ENCODE results near the gene TMEM171.

DNA sequence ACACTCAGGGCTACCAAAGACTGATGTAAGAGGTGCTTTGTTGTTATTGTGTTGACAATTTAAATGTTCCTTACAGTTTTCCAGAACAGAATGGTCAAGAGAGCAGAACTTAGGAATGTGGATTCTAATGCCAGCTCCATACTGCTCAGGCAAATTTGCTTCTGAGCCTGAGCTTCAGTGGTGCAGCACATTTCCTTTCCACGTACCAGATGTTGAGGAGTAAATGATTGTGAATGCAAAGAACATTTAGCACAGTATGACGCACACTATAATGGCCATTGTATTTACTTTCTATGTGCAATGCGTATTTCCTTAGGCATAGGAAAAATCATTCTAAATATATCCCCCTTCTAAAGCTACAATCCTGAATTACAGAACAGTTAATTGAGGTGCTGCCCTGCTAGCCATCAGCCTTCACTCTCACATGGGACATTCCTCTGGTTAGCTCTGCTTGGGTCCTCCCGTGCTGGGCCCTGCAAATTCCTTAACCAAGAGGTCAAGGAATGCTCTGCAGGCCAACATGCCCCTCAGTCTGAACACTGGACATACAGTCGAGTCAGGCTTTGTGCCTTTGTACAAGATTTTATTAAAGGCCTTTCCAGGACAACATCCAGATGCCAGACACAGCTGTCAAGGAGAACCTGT, 31.5 kb downstream of the TMEM171 start:
- no peak for TF ChIP-seq CTCF (IDR thresholded peaks at IDR 0.05; ENCODE audit: borderline replicate concordance, extremely low read depth, low read length, poor library complexity, severe bottlenecking)
- no peak for TF ChIP-seq EZH2 (IDR thresholded peaks at IDR 0.05; ENCODE audit: borderline replicate concordance, low read depth, low read length, severe bottlenecking)
